ENCODE results near the gene CES2. TPM values are rescaled to one million over a fixed set of nuclear protein-coding genes. Genes with fewer than 3 reads are reported as not detected.
"Not testable (repeated sequence)": the region's sequence is repeated elsewhere in the genome, so short reads cannot be mapped to it uniquely, and the experiment has no call there.

The CES2 gene
- total RNA-seq, 2 experiments from 2014 or later, result 59.3 to 62.6 TPM

GRCh38 chr16:66954097-66954659, 18.9 kb downstream of the CES2 start:
- H3K4me1 ChIP-seq (ENCODE audit: insufficient read depth, low read length), result peaks cover 5% of the 10 kb centered on the region
- POLR2A ChIA-PET, result interaction anchor here (0.6 to 1.6 kb wide), 2 partner anchors 197 to 206 kb away, joined by 4 to 5 read pairs; partner anchors contain the start of genes B3GNT9, FBXL8 and TRADD
- ATAC-seq (ENCODE audit: poor library complexity), result peak; percentile 95

GRCh38 chr16:66955363-66956153, 20.2 kb downstream of the CES2 start:
- H3K36me3 Mint-ChIP-seq (ENCODE audit: low read depth); CTCF ChIA-PET; H3K4me3 Mint-ChIP-seq; POLR2A ChIA-PET; H3K4me1 ChIP-seq (ENCODE audit: insufficient read depth, low read length); H3K9me3 Mint-ChIP-seq; H3K36me3 ChIP-seq (ENCODE audit: insufficient read depth, low read length); DNase-seq; H3K27me3 ChIP-seq (ENCODE audit: control insufficient read depth in 1 of 2, insufficient read depth in 2 of 2, low read length in 2 of 2); H3K4me1 Mint-ChIP-seq (ENCODE audit: low read depth); H3K27ac Mint-ChIP-seq; intact Hi-C loops (cut with DNase I, micrococcal nuclease); H3K27ac ChIP-seq (ENCODE audit: low read depth in 1 of 2, low read length in 2 of 2); H3K9me3 ChIP-seq (ENCODE audit: control insufficient read depth in 1 of 2, insufficient read depth in 1 of 2, low read length in 2 of 2); ATAC-seq (ENCODE audit: poor library complexity); H3K4me3 ChIP-seq (ENCODE audit: low read length): not testable (repeated sequence)
- peaks cover 34% of the 10 kb centered on the region for H3K27me3 Mint-ChIP-seq

More at GRCh38 chr16:66954097-66954659, 18.9 kb downstream of the CES2 start:
- H3K36me3 Mint-ChIP-seq (ENCODE audit: low read depth), result no peaks in the 10 kb centered on the region
- H3K27ac Mint-ChIP-seq, result no peak overlapping the region
- Histone ChIP-seq H3K9me3 (ENCODE audit: control insufficient read depth in 1 of 2, insufficient read depth in 1 of 2, low read length in 2 of 2) (no peaks in the 10 kb centered on the region), H3K27ac (ENCODE audit: low read depth in 1 of 2, low read length in 2 of 2) (no peak overlapping the region), H3K4me3 (ENCODE audit: low read length) (no peak overlapping the region), H3K36me3 (ENCODE audit: insufficient read depth, low read length) (no peaks in the 10 kb centered on the region), H3K27me3 (ENCODE audit: control insufficient read depth in 1 of 2, insufficient read depth in 2 of 2, low read length in 2 of 2) (peaks cover 15 to 17% of the 10 kb centered on the region in 2 experiments)
- peaks cover 47% of the 10 kb centered on the region for H3K27me3 Mint-ChIP-seq
- H3K4me1 Mint-ChIP-seq (ENCODE audit: low read depth), result peaks cover 4% of the 10 kb centered on the region
- TF ChIP-seq CTCF (IDR thresholded peaks at IDR 0.05), result peak; percentile 79
- H3K4me3 Mint-ChIP-seq, result no peak overlapping the region
- CTCF ChIA-PET, result interaction anchor here (0.6 to 1.3 kb wide), 8 partner anchors 15 to 253 kb away, joined by 3 to 5 read pairs (median 3); no protein-coding TSS in a partner anchor
- peak; percentile 52 to 83 (median 68) for DNase-seq
- intact Hi-C loops (cut with DNase I, micrococcal nuclease), result loop anchor here (1.0 to 5.0 kb wide), 3 partner anchors 57 to 231 kb away; no protein-coding TSS in a partner anchor
- H3K9me3 Mint-ChIP-seq, result no peaks in the 10 kb centered on the region

GRCh38 chr16:66956154-66956457, 20.8 kb downstream of the CES2 start:
- H3K4me3 ChIP-seq (ENCODE audit: low read length); H3K27ac ChIP-seq (ENCODE audit: low read depth in 1 of 2, low read length in 2 of 2); H3K36me3 ChIP-seq (ENCODE audit: insufficient read depth, low read length); H3K27me3 ChIP-seq (ENCODE audit: control insufficient read depth in 1 of 2, insufficient read depth in 2 of 2, low read length in 2 of 2); intact Hi-C loops (cut with DNase I, micrococcal nuclease); H3K4me3 Mint-ChIP-seq; H3K27ac Mint-ChIP-seq; H3K4me1 Mint-ChIP-seq (ENCODE audit: low read depth); DNase-seq; ATAC-seq (ENCODE audit: poor library complexity); H3K9me3 Mint-ChIP-seq; POLR2A ChIA-PET; H3K4me1 ChIP-seq (ENCODE audit: insufficient read depth, low read length); H3K36me3 Mint-ChIP-seq (ENCODE audit: low read depth); H3K9me3 ChIP-seq (ENCODE audit: control insufficient read depth in 1 of 2, insufficient read depth in 1 of 2, low read length in 2 of 2); CTCF ChIA-PET: not testable (repeated sequence)
- H3K27me3 Mint-ChIP-seq, result peaks cover 30% of the 10 kb centered on the region

- no peaks in the 10 kb centered on the region for H3K36me3 ChIP-seq (ENCODE audit: insufficient read depth, low read length)
- H3K27me3 ChIP-seq (ENCODE audit: control insufficient read depth in 1 of 2, insufficient read depth in 2 of 2, low read length in 2 of 2), result no peaks in the 10 kb centered on the region
- H3K4me1 ChIP-seq (ENCODE audit: insufficient read depth, low read length), result peaks cover 4% of the 10 kb centered on the region
- no peaks in the 10 kb centered on the region for H3K9me3 Mint-ChIP-seq
- H3K36me3 Mint-ChIP-seq (ENCODE audit: low read depth), result no peaks in the 10 kb centered on the region
- no peaks in the 10 kb centered on the region for H3K9me3 ChIP-seq (ENCODE audit: control insufficient read depth in 1 of 2, insufficient read depth in 1 of 2, low read length in 2 of 2)
- ATAC-seq (ENCODE audit: poor library complexity) (no peak), DNase-seq (no peak)
- no peak overlapping the region for H3K27ac ChIP-seq (ENCODE audit: low read depth in 1 of 2, low read length in 2 of 2)
- CTCF ChIA-PET, result interaction anchor here (0.6 kb wide), 1 partner anchor 12 kb away, joined by 3 read pairs; no protein-coding TSS in a partner anchor
- POLR2A ChIA-PET, result no interaction called here
- no peak for TF ChIP-seq CTCF (IDR thresholded peaks at IDR 0.05)
- no peak overlapping the region for H3K4me3 Mint-ChIP-seq
- no peak overlapping the region for H3K4me3 ChIP-seq (ENCODE audit: low read length)
- peaks cover 6% of the 10 kb centered on the region for H3K27me3 Mint-ChIP-seq
- intact Hi-C loops (cut with DNase I, micrococcal nuclease), result no loop called here
- no peak overlapping the region for H3K27ac Mint-ChIP-seq
- H3K4me1 Mint-ChIP-seq (ENCODE audit: low read depth), result no peaks in the 10 kb centered on the region
Observed at GRCh38 chr16:66958857-66959703, 23.8 kb downstream of the CES2 start.
